ENCODE results near the gene EYA2. TPM values are rescaled to one million over a fixed set of nuclear protein-coding genes. Genes with fewer than 3 reads are reported as not detected.

The EYA2 gene
- total RNA-seq, 2 donors from 2014 or later = 3.5 to 3.8 TPM

DNA sequence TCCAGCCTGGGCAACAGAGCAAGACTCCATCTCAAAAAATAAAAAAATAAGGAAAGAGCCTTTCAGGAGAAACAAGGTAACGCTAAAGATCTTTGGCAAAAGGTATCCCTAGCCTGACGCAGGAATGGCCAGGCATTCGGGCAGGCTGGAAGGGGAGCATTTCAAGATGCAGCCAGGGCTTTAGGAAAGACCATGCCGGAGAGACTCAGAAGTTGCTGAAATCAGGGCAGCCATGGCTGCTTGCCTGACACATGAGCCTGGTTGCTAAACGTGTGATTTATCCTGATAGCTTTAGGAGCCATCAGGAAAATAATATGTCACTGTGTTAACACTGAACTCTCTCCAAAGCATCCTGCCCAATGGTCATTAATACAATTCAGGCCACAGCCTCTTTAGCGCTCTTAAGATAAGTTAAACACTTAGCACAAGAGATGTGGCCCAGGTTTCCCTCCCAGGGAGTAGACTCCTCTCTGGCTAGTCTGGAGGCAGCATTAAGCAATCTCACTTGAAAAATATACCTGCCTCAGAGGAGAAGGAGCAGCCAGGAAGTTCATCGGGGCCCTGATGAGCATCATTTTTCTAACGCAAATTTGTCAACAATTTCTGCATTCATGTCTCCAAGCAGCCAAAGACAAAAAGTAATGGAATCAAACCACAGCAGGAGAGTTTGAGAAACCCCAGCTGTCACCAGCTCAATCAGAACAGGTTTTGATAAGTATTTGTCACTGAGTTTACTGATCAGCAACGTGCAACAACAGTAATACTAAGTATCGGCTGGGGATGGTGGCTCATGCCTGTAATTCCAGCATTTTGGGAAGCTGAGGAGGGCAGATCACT, 261.9 kb downstream of the EYA2 start:
- no peak for ATAC-seq (ENCODE audit: insufficient number of reproducible peaks, low FRiP score, low read depth)
- no peak overlapping the region for H3K27ac ChIP-seq
- no peak for DNase-seq (ENCODE audit: low spot score)
- TF ChIP-seq, protein P1, sequence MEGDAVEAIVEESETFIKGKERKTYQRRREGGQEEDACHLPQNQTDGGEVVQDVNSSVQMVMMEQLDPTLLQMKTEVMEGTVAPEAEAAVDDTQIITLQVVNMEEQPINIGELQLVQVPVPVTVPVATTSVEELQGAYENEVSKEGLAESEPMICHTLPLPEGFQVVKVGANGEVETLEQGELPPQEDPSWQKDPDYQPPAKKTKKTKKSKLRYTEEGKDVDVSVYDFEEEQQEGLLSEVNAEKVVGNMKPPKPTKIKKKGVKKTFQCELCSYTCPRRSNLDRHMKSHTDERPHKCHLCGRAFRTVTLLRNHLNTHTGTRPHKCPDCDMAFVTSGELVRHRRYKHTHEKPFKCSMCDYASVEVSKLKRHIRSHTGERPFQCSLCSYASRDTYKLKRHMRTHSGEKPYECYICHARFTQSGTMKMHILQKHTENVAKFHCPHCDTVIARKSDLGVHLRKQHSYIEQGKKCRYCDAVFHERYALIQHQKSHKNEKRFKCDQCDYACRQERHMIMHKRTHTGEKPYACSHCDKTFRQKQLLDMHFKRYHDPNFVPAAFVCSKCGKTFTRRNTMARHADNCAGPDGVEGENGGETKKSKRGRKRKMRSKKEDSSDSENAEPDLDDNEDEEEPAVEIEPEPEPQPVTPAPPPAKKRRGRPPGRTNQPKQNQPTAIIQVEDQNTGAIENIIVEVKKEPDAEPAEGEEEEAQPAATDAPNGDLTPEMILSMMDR (IDR thresholded peaks at IDR 0.05) = no peak
- no peaks in the 10 kb centered on the region for H3K9me3 ChIP-seq
- no peaks in the 10 kb centered on the region for H3K27me3 ChIP-seq (replicated peaks; ENCODE audit: insufficient read depth)
- H3K36me3 ChIP-seq = no peaks in the 10 kb centered on the region
- H3K4me3 ChIP-seq = no peak overlapping the region
- H3K4me1 ChIP-seq (ENCODE audit: control insufficient read depth in 1 of 2, low read depth in 2 of 2) = no peaks in the 10 kb centered on the region

DNA sequence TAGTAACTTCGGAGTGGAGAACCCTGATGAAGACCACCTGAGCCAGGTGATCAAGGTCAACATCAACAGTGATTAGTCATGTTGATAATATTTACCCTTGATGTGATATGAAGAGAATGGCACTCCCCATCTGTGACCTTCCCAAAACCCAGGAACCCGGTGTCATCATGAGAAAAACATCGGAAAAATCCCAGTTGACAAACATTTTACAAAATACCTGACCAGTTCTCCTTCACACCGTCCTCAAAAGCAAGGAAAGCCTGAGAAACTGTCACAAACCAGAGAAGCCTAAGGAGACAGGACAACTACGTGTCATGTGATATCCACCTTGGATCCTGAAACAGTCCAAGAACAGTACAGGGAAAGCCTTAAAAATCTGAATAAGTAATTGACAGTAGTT, 264.5 kb downstream of the EYA2 start:
- Histone ChIP-seq H3K36me3 (no peaks in the 10 kb centered on the region), H3K4me3 (no peak overlapping the region), H3K27me3 (replicated peaks; ENCODE audit: insufficient read depth) (no peaks in the 10 kb centered on the region), H3K27ac (no peak overlapping the region), H3K4me1 (ENCODE audit: control insufficient read depth in 1 of 2, low read depth in 2 of 2) (no peaks in the 10 kb centered on the region), H3K9me3 (no peaks in the 10 kb centered on the region)
- TF ChIP-seq, protein P1 (IDR thresholded peaks at IDR 0.05) = no peak
- DNase-seq (ENCODE audit: low spot score) (no peak), ATAC-seq (ENCODE audit: insufficient number of reproducible peaks, low FRiP score, low read depth) (no peak)

DNA sequence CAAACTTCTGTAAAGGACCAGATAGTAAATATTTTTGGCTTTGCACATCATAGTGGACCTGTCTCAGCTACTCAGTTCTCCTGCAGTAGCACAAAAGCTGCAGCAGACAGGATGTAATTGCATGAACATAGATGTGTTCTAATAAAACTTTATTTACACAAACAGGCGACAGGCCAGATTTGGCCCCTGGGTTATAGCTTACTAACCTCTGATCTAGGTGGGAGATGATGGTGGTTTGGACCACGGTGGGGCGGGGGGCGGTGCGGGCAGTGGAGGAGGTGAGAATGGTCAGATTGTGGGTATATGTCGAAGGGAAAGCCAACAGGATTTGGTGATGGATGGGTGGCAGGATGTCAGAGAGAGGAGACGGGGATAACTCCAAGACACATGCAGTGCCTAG, 265.6 kb downstream of the EYA2 start:
- no peak overlapping the region for H3K27ac ChIP-seq
- no peak overlapping the region for H3K4me3 ChIP-seq
- DNase-seq (ENCODE audit: low spot score) (no peak), ATAC-seq (ENCODE audit: insufficient number of reproducible peaks, low FRiP score, low read depth) (no peak)
- H3K27me3 ChIP-seq (replicated peaks; ENCODE audit: insufficient read depth) = no peaks in the 10 kb centered on the region
- H3K36me3 ChIP-seq = no peaks in the 10 kb centered on the region
- TF ChIP-seq, protein P1 (IDR thresholded peaks at IDR 0.05) = no peak
- H3K4me1 ChIP-seq (ENCODE audit: control insufficient read depth in 1 of 2, low read depth in 2 of 2) = no peaks in the 10 kb centered on the region
- no peaks in the 10 kb centered on the region for H3K9me3 ChIP-seq

DNA sequence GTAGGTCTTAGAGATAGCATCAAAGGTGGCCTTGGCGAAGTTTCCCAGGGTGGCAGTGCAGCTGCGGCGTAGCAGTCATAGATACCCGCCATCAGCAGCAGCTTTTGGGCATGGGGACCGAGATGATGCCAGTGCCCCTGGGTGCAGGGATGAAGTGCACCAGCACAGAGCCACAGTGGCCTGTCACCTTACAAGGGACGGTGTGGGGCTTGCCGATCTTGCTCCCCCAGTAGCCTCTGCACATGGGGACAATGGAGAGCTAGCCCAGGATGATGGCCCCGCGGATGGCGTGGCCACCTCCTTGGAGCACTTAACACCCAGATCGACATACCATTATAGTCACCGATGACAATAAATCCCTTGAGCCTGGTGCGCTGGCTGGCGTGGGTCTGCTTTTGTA, 266.3 kb downstream of the EYA2 start:
- H3K27ac ChIP-seq = no peak overlapping the region
- ATAC-seq (ENCODE audit: insufficient number of reproducible peaks, low FRiP score, low read depth) (no peak), DNase-seq (ENCODE audit: low spot score) (no peak)
- H3K4me1 ChIP-seq (ENCODE audit: control insufficient read depth in 1 of 2, low read depth in 2 of 2) = no peaks in the 10 kb centered on the region
- H3K9me3 ChIP-seq = no peaks in the 10 kb centered on the region
- no peak overlapping the region for H3K4me3 ChIP-seq
- TF ChIP-seq, protein P1 (IDR thresholded peaks at IDR 0.05) = no peak
- H3K27me3 ChIP-seq (replicated peaks; ENCODE audit: insufficient read depth) = no peaks in the 10 kb centered on the region
- H3K36me3 ChIP-seq = no peaks in the 10 kb centered on the region

DNA sequence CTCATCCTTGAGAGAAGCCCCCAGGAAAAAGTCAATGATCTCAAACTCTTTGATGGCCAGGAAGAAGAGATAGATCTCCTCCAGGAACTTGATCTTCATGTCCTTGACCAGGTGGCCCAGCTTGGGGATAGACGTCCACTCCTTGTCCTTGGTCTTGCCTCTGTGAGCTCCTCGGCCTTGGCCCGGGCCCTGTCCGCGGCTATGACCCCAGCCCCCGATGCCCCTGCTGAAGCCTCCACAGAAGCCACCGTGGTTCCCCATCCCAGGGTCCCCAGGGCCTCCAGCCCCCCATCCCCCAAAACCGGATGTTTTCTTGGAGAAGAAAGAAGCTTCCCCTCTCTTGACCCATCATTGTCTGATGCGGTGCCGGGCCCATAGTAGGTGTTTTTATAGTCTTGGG, 266.8 kb downstream of the EYA2 start:
- Histone ChIP-seq H3K27me3 (replicated peaks; ENCODE audit: insufficient read depth) (no peaks in the 10 kb centered on the region), H3K4me1 (ENCODE audit: control insufficient read depth in 1 of 2, low read depth in 2 of 2) (no peaks in the 10 kb centered on the region), H3K36me3 (no peaks in the 10 kb centered on the region), H3K9me3 (no peaks in the 10 kb centered on the region), H3K4me3 (no peak overlapping the region), H3K27ac (no peak overlapping the region)
- TF ChIP-seq, protein P1 (IDR thresholded peaks at IDR 0.05) = no peak
- DNase-seq (ENCODE audit: low spot score) (no peak), ATAC-seq (ENCODE audit: insufficient number of reproducible peaks, low FRiP score, low read depth) (no peak)

Measured in thoracic aorta (tissue), 2 donors.